SK-N-DZ (cell line): ENCODE measurements around the gene TARS3.

Source experiments
- DNase-seq: peaks from one replicate; pipeline ENCODE4 v3.0.0-alpha.2; 2015; ENCODE audit warnings: low spot score
- small RNA-seq, 2 experiments: library from RNA; depleted of rRNA; stranded (forward); fragments of <200 nt; gene quantifications; one replicate each; pipeline ENCODE3, GENCODE V24; 2014

The TARS3 gene

GRCh38 chr15:101607108-101607507, 117.2 kb downstream of the TARS3 start:
- no peak for DNase-seq

- no peak for DNase-seq
These were observed 120.0 kb downstream of the TARS3 start for GRCh38 chr15:101604124-101604874.

Small RNA genes lying within 50 kb of the gene (small RNA-seq; reads per million reads assigned to genes)
- gene RN7SL209P (0 reads per million in 2 experiments), gene RNU6-807P (0 reads per million in 2 experiments)
